Limb (tissue), 2 donors: Measurements from ENCODE around the gene S100B.
A peak's percentile ranks its signal among the peaks of the same experiment; 100 is the strongest.

Experiments
- DNase-seq, 2 donors: peaks; one replicate each; pipeline ENCODE4 v3.0.0-alpha.2; 2016; ENCODE audit errors: extremely low spot score in 2 of 2

The S100B gene

GRCh38 chr21:46561445-46562090 is 43.3 kb downstream of the S100B start:
- no peak for DNase-seq

- DNase-seq = no peak
These were observed 44.1 kb downstream of the S100B start for GRCh38 chr21:46560568-46561444.

- peak in 1 of 2 donors; percentile 14 for DNase-seq
These were observed 45.4 kb downstream of the S100B start for GRCh38 chr21:46559291-46559983.

- DNase-seq = peak in 1 of 2 donors; percentile 13
These were observed 46.9 kb downstream of the S100B start for GRCh38 chr21:46557919-46558392.

- peak in 1 of 2 donors; percentile 10 for DNase-seq
These were observed 47.4 kb downstream of the S100B start for GRCh38 chr21:46557469-46557868.

GRCh38 chr21:46556802-46557201 is 48.1 kb downstream of the S100B start:
- DNase-seq = no peak

GRCh38 chr21:46555678-46556077 is 49.2 kb downstream of the S100B start:
- no peak for DNase-seq

- peak in 1 of 2 donors; percentile 17 for DNase-seq
These were observed 49.7 kb downstream of the S100B start for GRCh38 chr21:46555225-46555617.

- peak in 1 of 2 donors; percentile 17 for DNase-seq
These were observed 50.3 kb downstream of the S100B start for GRCh38 chr21:46554431-46555224.

- no peak for DNase-seq
These were observed 50.9 kb downstream of the S100B start for GRCh38 chr21:46553993-46554392.

- DNase-seq = no peak
These were observed 52.0 kb downstream of the S100B start for GRCh38 chr21:46552865-46553379.

GRCh38 chr21:46552274-46552673 is 52.6 kb downstream of the S100B start:
- no peak for DNase-seq

GRCh38 chr21:46551636-46552241 is 53.1 kb downstream of the S100B start:
- DNase-seq = no peak

GRCh38 chr21:46550116-46550941 is 54.6 kb downstream of the S100B start:
- DNase-seq = no peak

- DNase-seq = no peak
These were observed 55.2 kb downstream of the S100B start for GRCh38 chr21:46549650-46550049.
